HCT116 (cell line): Measurements from ENCODE around the gene ANKRD23. TPM values are rescaled to one million over a fixed set of nuclear protein-coding genes. Genes with fewer than 3 reads are reported as not detected.

ENCODE experiments used
- ATAC-seq: fragments of 200-7000 bp; cut with Tn5 transposase; 2 replicates; pipeline ENCODE4 v1.9.1; 2020; ENCODE audit warnings: mild to moderate bottlenecking, moderate library complexity
- BruUV-seq: library from RNA; stranded (reverse); fragments of 400-500 nt; replicated peaks from 2 replicates; lab custom pipeline; 2021; lab: Mats Ljungman, UMichigan
- CTCF ChIA-PET: fragments of 300-600 bp; sonication (Branson Sonifier 250); formaldehyde crosslinking; loops from one replicate; lab custom pipeline; 2021; ENCODE audit warnings: antibody characterized with exemption; lab: Charles Lee
- POLR2A ChIA-PET: fragments of 300-600, 350-600 bp; sonication (Branson Sonifier 250); formaldehyde crosslinking; loops from one replicate; lab custom pipeline; 2021; ENCODE audit warnings: antibody characterized with exemption; lab: Charles Lee
- RAD21 ChIA-PET, 2 experiments: fragments of 300-600 bp; sonication (Branson Sonifier 250); formaldehyde crosslinking; loops; one replicate each; lab custom pipeline; 2023; ENCODE audit warnings: low total read pairs in 2 of 2; ENCODE audit not compliant: uncharacterized antibody in 2 of 2, unreplicated experiment in 2 of 2, low non-redundant PET in 1 of 2; lab: Charles Lee
- DNase-seq: peaks from one replicate; pipeline ENCODE4 v3.0.0-alpha.2; 2010; ENCODE audit warnings: low read depth, low spot score
- H2AFZ ChIP-seq: fragments of 200-600 bp; shearing (Covaris generic), sonication (generic); 2 replicates; pipeline ENCODE4 v1.6.1; 2017; ENCODE audit warnings: low read depth, mixed run types, mixed read lengths, antibody characterized with exemption, low read length; ENCODE audit not compliant: poor library complexity, severe bottlenecking
- H3K27ac ChIP-seq: 2 replicates; pipeline ENCODE4 v1.5.1; 2012; ENCODE audit warnings: low read depth, low read length
- H3K27me3 ChIP-seq: fragments of 200-600 bp; sonication (generic); 2 replicates; pipeline ENCODE4 v1.6.1; 2016; ENCODE audit warnings: mixed run types, low read length, mixed read lengths; ENCODE audit not compliant: insufficient read depth
- H3K36me3 ChIP-seq, 2 experiments: fragments of 200-500 bp in 1 of 2; fragments of 200-600 bp in 1 of 2; sonication (Bioruptor generic) in 1 of 2; sonication (generic) in 1 of 2; 2 replicates each; pipeline versions ENCODE4 v1.5.1 to v1.6.1; 2014 to 2016; ENCODE audit warnings: low read length in 2 of 2, inconsistent platforms in 1 of 2, mixed read lengths in 1 of 2, mixed run types in 1 of 2; ENCODE audit not compliant: insufficient read depth in 2 of 2, control insufficient read depth in 1 of 2
- H3K4me1 ChIP-seq, 2 experiments: fragments of 200-600 bp in 1 of 2; sonication (generic) in 1 of 2; 2 replicates each; pipeline versions ENCODE4 v1.5.1 to v1.6.1; 2012 to 2017; ENCODE audit warnings: low read length in 2 of 2, inconsistent platforms in 1 of 2, mild to moderate bottlenecking in 1 of 2, mixed read lengths in 1 of 2, mixed run types in 1 of 2, moderate library complexity in 1 of 2; ENCODE audit not compliant: insufficient read depth in 2 of 2, control insufficient read depth in 1 of 2
- H3K4me2 ChIP-seq: fragments of 200-600 bp; sonication (generic); 2 replicates; pipeline ENCODE4 v1.6.1; 2017; ENCODE audit warnings: mixed run types, low read length, mixed read lengths
- H3K4me3 ChIP-seq, 2 experiments: fragments of 200-600 bp in 1 of 2; sonication (generic) in 1 of 2; replicated peaks in 1 of 2; 2 replicates each; pipeline ENCODE4 v1.5.1; 2011 to 2016; ENCODE audit warnings: low read length in 2 of 2, control low read depth in 1 of 2, low read depth in 1 of 2, mild to moderate bottlenecking in 1 of 2, mixed read lengths in 1 of 2, mixed run types in 1 of 2
- H3K79me2 ChIP-seq: fragments of 200-600 bp; sonication (generic); 2 replicates; pipeline ENCODE4 v1.6.1; 2017; ENCODE audit warnings: mild to moderate bottlenecking, mixed run types, low read length, moderate library complexity, mixed read lengths; ENCODE audit not compliant: insufficient read depth
- H3K9ac ChIP-seq: fragments of 200-600 bp; sonication (generic); 2 replicates; pipeline ENCODE4 v1.6.1; 2016; ENCODE audit warnings: low read length, mixed read lengths
- H3K9me2 ChIP-seq: fragments of 200-600 bp; sonication (generic), shearing (Covaris generic); 2 replicates; pipeline ENCODE4 v1.6.1; 2017; ENCODE audit warnings: mixed run types, mild to moderate bottlenecking, moderate library complexity; ENCODE audit not compliant: insufficient read depth
- H3K9me3 ChIP-seq, 2 experiments: fragments of 200-500 bp in 1 of 2; fragments of 200-600 bp in 1 of 2; sonication (Bioruptor generic) in 1 of 2; sonication (generic) in 1 of 2; 2 replicates each; pipeline ENCODE4 v1.6.1; 2014 to 2017; ENCODE audit warnings: low read length in 2 of 2, mixed read lengths in 2 of 2, inconsistent platforms in 1 of 2, low read depth in 1 of 2, mild to moderate bottlenecking in 1 of 2, mixed run types in 1 of 2, moderate library complexity in 1 of 2; ENCODE audit not compliant: control insufficient read depth in 1 of 2, insufficient read depth in 1 of 2
- H4K20me1 ChIP-seq: fragments of 200-600 bp; sonication (generic), shearing (Covaris generic); 2 replicates; pipeline ENCODE4 v1.6.1; 2017; ENCODE audit warnings: mixed run types, mild to moderate bottlenecking, moderate library complexity; ENCODE audit not compliant: insufficient read depth
- CBX3 ChIP-seq: IDR thresholded peaks from 2 replicates; pipeline ENCODE4 v1.6.1; 2012; ENCODE audit warnings: low read depth
- EGR1 ChIP-seq: IDR thresholded peaks from 2 replicates; pipeline ENCODE4 v1.6.1; 2012; ENCODE audit warnings: low read depth
- EZH2 ChIP-seq: fragments of 200-600 bp; sonication (generic); IDR thresholded peaks from 2 replicates; pipeline ENCODE4 v1.6.1; 2017; ENCODE audit warnings: antibody characterized with exemption, mixed run types
- EZH2phosphoT487 ChIP-seq: fragments of 200-600 bp; IDR thresholded peaks from 2 replicates; pipeline ENCODE4 v1.6.1; 2018; ENCODE audit warnings: antibody characterized with exemption, borderline replicate concordance
- JUND ChIP-seq: IDR thresholded peaks from 2 replicates; pipeline ENCODE4 v1.6.1; 2012
- POLR2A ChIP-seq: IDR thresholded peaks from 2 replicates; pipeline ENCODE4 v1.7.0; 2011; ENCODE audit warnings: borderline replicate concordance; ENCODE audit not compliant: insufficient read depth, insufficient read length; ENCODE audit errors: extremely low read depth
- RAD21 ChIP-seq: IDR thresholded peaks from 2 replicates; pipeline ENCODE4 v1.6.1; 2012; ENCODE audit warnings: low read depth, mild to moderate bottlenecking
- SIN3A ChIP-seq: IDR thresholded peaks from 2 replicates; pipeline ENCODE4 v1.6.1; 2012; ENCODE audit warnings: low read depth
- SP1 ChIP-seq: IDR thresholded peaks from 2 replicates; pipeline ENCODE4 v1.6.1; 2012; ENCODE audit warnings: low read depth
- YY1 ChIP-seq: IDR thresholded peaks from 2 replicates; pipeline ENCODE4 v1.6.1; 2011; ENCODE audit warnings: low read length, low read depth, moderate library complexity, mild to moderate bottlenecking; ENCODE audit not compliant: insufficient replicate concordance; ENCODE audit errors: extremely low read depth
- ZNF274 ChIP-seq: fragments of 200-500 bp; sonication (Bioruptor generic); IDR thresholded peaks from 2 replicates; pipeline ENCODE4 v1.6.1; 2014; ENCODE audit warnings: mild to moderate bottlenecking, low read depth, low read length, inconsistent platforms
- intact Hi-C: fragments of 100-400 bp; cut with micrococcal nuclease; formaldehyde crosslinking; loops from 2 replicates; pipeline ENCODE4 v1.10.0; 2022
- total RNA-seq: library from RNA; stranded (reverse); gene quantifications from one replicate; pipeline ENCODE4 v1.2.1, GENCODE V29; 2021; ENCODE audit not compliant: unreplicated experiment
- TF ChIP-seq, protein P1 (sequence below): IDR thresholded peaks from 2 replicates; pipeline ENCODE4 v1.6.1; 2012; ENCODE audit warnings: low read depth
- TF ChIP-seq, protein P2 (sequence below), 3 experiments: fragments of 200-600 bp in 1 of 3; sonication (generic) in 1 of 3; IDR thresholded peaks in 2 of 3; conservative IDR thresholded peaks in 1 of 3; 2 replicates each; pipeline ENCODE4 v1.5.1; 2012 to 2017; ENCODE audit warnings: low read depth in 2 of 3, low read length in 2 of 3, antibody characterized with exemption in 1 of 3, borderline replicate concordance in 1 of 3, control low read depth in 1 of 3, mild to moderate bottlenecking in 1 of 3, mixed read lengths in 1 of 3, mixed run types in 1 of 3, moderate library complexity in 1 of 3; ENCODE audit not compliant: insufficient read depth in 1 of 3
- TF ChIP-seq, protein P3 (sequence below): IDR thresholded peaks from 2 replicates; pipeline ENCODE4 v1.6.1; 2012

Gene ANKRD23
- total RNA-seq, 1 experiment from 2014 or later: 1.4 TPM

DNA sequence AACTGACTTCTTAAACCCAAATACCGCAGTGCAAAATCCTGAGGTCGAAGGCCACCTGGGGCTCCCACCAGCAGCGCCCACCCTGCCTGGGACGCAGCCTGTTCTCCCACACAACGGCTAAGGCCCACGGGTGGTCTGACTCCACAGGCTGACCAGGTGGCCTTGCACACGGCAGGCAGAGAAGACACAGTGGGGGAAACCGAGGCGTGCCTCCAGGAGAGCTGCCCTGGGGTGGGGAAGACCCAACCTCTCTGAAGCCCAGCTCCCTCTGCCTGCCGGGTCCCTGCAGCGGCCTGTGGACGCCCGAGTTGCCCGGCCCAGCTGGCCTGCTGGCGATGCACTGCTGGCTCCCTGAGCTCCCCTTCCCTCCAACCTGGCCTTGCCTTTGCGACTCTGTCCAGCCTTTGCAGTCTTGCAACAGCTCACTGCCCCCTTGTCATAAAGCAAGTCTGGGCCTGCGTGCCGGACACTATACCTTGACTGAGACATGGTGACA, 35.8 kb upstream of the ANKRD23 start (continued):
- TF ChIP-seq, protein P1, sequence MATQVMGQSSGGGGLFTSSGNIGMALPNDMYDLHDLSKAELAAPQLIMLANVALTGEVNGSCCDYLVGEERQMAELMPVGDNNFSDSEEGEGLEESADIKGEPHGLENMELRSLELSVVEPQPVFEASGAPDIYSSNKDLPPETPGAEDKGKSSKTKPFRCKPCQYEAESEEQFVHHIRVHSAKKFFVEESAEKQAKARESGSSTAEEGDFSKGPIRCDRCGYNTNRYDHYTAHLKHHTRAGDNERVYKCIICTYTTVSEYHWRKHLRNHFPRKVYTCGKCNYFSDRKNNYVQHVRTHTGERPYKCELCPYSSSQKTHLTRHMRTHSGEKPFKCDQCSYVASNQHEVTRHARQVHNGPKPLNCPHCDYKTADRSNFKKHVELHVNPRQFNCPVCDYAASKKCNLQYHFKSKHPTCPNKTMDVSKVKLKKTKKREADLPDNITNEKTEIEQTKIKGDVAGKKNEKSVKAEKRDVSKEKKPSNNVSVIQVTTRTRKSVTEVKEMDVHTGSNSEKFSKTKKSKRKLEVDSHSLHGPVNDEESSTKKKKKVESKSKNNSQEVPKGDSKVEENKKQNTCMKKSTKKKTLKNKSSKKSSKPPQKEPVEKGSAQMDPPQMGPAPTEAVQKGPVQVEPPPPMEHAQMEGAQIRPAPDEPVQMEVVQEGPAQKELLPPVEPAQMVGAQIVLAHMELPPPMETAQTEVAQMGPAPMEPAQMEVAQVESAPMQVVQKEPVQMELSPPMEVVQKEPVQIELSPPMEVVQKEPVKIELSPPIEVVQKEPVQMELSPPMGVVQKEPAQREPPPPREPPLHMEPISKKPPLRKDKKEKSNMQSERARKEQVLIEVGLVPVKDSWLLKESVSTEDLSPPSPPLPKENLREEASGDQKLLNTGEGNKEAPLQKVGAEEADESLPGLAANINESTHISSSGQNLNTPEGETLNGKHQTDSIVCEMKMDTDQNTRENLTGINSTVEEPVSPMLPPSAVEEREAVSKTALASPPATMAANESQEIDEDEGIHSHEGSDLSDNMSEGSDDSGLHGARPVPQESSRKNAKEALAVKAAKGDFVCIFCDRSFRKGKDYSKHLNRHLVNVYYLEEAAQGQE: no peak
- TF ChIP-seq EZH2phosphoT487: no peak
- TF ChIP-seq YY1: no peak
- no peak for TF ChIP-seq EGR1

DNA sequence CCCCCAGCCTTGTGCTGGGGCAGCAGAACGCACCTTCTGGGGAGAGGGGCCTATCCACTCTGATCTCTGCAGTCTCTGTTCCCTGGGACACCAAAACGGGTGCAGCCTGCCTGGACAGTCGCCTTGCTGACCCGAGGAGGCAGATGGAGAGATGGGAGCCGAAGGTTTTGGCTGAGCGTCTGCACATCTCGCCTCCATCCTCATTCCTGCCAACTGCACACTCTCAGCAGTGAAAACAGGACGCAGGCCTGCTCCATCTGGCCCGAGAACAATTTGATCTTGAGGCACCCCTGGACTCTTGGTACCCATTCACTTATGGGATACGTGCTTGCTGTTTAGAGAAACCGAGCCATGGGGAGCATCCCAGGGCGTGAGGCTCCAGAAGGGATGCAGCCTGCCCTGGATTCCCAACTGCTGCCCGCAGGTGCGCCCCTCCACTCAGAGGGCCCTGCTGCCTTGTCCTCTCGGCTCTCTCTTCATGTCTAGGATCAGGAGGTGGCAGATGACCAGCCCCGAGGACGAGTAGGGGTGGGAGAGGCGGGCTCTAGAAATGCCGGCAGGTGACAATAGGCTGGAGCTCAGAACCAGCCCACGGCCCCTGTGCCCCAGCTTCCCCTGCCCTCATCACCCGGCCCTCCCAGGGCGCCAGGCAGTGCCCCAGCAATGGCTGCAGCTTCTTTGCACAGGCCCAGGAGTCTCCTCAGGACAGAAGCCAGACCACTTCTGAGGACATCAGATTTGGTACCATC, 35.1 kb upstream of the ANKRD23 start:
- DNase-seq (no peak), ATAC-seq (no peak)
- no peaks in the 10 kb centered on the region for H3K79me2 ChIP-seq
- H3K9me2 ChIP-seq: no peaks in the 10 kb centered on the region
- no peak overlapping the region for H3K4me2 ChIP-seq
- no peak overlapping the region for H3K4me3 ChIP-seq
- H4K20me1 ChIP-seq: no peaks in the 10 kb centered on the region
- no peaks in the 10 kb centered on the region for H3K36me3 ChIP-seq
- no TSS peak for BruUV-seq
- no peaks in the 10 kb centered on the region for H3K27me3 ChIP-seq
- H3K9me3 ChIP-seq: no peaks in the 10 kb centered on the region
- intact Hi-C loops: no loop called here
- ChIA-PET POLR2A (no interaction called here), CTCF (no interaction called here), RAD21 (no interaction called here)
- H3K27ac ChIP-seq: no peak overlapping the region
- peaks cover 5 to 21% of the 10 kb centered on the region in 2 experiments; a peak in 3 of 4 replicates for H3K4me1 ChIP-seq
- no peak overlapping the region for H2AFZ ChIP-seq
- no peak overlapping the region for H3K9ac ChIP-seq
- TF ChIP-seq EGR1 (no peak), EZH2 (no peak), YY1 (no peak), SP1 (no peak), POLR2A (no peak), CBX3 (no peak), EZH2phosphoT487 (no peak), ZNF274 (no peak), SIN3A (no peak), JUND (no peak), RAD21 (no peak)
- TF ChIP-seq, protein P2, sequence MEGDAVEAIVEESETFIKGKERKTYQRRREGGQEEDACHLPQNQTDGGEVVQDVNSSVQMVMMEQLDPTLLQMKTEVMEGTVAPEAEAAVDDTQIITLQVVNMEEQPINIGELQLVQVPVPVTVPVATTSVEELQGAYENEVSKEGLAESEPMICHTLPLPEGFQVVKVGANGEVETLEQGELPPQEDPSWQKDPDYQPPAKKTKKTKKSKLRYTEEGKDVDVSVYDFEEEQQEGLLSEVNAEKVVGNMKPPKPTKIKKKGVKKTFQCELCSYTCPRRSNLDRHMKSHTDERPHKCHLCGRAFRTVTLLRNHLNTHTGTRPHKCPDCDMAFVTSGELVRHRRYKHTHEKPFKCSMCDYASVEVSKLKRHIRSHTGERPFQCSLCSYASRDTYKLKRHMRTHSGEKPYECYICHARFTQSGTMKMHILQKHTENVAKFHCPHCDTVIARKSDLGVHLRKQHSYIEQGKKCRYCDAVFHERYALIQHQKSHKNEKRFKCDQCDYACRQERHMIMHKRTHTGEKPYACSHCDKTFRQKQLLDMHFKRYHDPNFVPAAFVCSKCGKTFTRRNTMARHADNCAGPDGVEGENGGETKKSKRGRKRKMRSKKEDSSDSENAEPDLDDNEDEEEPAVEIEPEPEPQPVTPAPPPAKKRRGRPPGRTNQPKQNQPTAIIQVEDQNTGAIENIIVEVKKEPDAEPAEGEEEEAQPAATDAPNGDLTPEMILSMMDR (IDR thresholded peaks at IDR 0.05 in 2 of 3, conservative IDR thresholded peaks at IDR 0.05 in 1 of 3; ENCODE audit: borderline replicate concordance in 1 of 3, insufficient read depth in 1 of 3, low read depth in 2 of 3, low read length in 2 of 3): no peak
- TF ChIP-seq, protein P1: no peak
- TF ChIP-seq, protein P3, sequence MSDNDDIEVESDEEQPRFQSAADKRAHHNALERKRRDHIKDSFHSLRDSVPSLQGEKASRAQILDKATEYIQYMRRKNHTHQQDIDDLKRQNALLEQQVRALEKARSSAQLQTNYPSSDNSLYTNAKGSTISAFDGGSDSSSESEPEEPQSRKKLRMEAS: no peak
